Measurements from ENCODE around the gene TMEM109. TPM values are rescaled to one million over a fixed set of nuclear protein-coding genes. Genes with fewer than 3 reads are reported as not detected.

Gene TMEM109
- total RNA-seq, 1 donor from 2014 or later = 64.5 TPM

DNA sequence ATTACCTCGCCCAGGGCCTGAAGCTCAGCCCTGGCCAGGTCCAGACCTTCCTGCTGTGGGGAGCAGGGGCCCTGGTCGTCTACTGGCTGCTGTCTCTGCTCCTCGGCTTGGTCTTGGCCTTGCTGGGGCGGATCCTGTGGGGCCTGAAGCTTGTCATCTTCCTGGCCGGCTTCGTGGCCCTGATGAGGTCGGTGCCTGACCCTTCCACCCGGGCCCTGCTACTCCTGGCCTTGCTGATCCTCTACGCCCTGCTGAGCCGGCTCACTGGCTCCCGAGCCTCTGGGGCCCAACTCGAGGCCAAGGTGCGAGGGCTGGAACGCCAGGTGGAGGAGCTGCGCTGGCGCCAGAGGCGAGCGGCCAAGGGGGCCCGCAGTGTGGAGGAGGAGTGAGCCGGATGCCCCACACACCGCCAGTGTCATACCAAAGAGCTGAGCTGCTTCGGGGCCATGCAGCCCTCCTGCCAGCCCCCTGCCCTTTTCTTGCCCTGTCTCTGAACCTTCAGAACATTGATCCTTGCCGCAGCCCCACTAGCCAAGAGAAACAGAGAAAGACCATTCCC lies 7.9 kb downstream of the TMEM109 start:
- no peak for DNase-seq (ENCODE audit: low read depth)
- Histone ChIP-seq H3K36me3 (ENCODE audit: control insufficient read depth, insufficient read depth, low read length) (peaks cover 1% of the 10 kb centered on the region), H3K4me3 (ENCODE audit: low read depth, low read length) (no peak overlapping the region), H3K27me3 (ENCODE audit: control insufficient read depth, insufficient read depth, low read length) (no peaks in the 10 kb centered on the region)
- TF ChIP-seq, protein P1, sequence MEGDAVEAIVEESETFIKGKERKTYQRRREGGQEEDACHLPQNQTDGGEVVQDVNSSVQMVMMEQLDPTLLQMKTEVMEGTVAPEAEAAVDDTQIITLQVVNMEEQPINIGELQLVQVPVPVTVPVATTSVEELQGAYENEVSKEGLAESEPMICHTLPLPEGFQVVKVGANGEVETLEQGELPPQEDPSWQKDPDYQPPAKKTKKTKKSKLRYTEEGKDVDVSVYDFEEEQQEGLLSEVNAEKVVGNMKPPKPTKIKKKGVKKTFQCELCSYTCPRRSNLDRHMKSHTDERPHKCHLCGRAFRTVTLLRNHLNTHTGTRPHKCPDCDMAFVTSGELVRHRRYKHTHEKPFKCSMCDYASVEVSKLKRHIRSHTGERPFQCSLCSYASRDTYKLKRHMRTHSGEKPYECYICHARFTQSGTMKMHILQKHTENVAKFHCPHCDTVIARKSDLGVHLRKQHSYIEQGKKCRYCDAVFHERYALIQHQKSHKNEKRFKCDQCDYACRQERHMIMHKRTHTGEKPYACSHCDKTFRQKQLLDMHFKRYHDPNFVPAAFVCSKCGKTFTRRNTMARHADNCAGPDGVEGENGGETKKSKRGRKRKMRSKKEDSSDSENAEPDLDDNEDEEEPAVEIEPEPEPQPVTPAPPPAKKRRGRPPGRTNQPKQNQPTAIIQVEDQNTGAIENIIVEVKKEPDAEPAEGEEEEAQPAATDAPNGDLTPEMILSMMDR (IDR thresholded peaks at IDR 0.05; ENCODE audit: insufficient read depth, low read length, poor library complexity, severe bottlenecking) = no peak

DNA sequence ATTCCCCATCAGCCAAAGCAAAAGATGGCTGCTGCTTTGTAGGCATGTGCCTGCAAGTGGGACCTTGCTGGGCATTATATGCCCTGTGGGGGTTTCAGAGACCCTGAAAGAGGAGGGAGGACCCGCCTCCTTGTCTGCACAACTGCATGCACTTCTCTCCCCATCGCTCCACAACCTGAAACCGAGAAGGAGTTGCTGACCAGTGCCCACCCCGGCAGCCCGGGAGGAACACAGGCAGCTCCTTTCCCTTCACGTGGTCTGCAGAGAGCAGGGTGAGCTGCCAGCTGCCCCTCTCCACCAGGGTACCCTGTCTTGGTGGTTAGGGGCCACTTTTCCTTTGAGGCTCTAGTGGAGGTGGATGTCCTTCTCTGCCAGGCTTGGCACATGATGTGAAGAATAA lies 8.9 kb downstream of the TMEM109 start:
- peaks cover 1% of the 10 kb centered on the region for H3K36me3 ChIP-seq (ENCODE audit: control insufficient read depth, insufficient read depth, low read length)
- no peak overlapping the region for H3K4me3 ChIP-seq (ENCODE audit: low read depth, low read length)
- TF ChIP-seq, protein P1 (IDR thresholded peaks at IDR 0.05; ENCODE audit: insufficient read depth, low read length, poor library complexity, severe bottlenecking) = no peak

DNA sequence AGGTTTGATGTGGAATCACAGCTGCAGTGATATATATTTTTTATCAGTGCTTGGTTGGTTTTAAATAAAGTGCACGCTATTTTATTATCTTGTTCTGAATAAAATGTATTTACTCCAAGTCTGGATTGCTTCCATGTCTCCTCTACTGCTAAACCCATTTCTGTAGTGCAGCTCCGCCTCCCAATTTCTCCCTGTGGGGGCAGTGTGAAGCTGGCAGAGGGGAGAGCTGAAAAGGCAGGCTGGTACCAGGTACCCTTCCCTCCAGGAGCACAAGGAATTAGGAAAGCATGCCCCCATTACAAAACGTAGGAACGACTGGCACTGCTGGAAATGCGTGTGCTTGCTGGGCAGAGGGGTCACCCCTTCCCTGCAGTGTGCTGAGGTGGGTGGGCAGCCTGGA lies 9.4 kb downstream of the TMEM109 start:
- TF ChIP-seq, protein P1 (IDR thresholded peaks at IDR 0.05; ENCODE audit: insufficient read depth, low read length, poor library complexity, severe bottlenecking) = no peak
- no peak for DNase-seq (ENCODE audit: low read depth)
- H3K27me3 ChIP-seq (ENCODE audit: control insufficient read depth, insufficient read depth, low read length) = no peaks in the 10 kb centered on the region
- no peak overlapping the region for H3K4me3 ChIP-seq (ENCODE audit: low read depth, low read length)
- peaks cover 3% of the 10 kb centered on the region for H3K36me3 ChIP-seq (ENCODE audit: control insufficient read depth, insufficient read depth, low read length)

More for the DNA sequence above, 8.9 kb downstream of the TMEM109 start:
- DNase-seq (ENCODE audit: low read depth) = no peak
- H3K27me3 ChIP-seq (ENCODE audit: control insufficient read depth, insufficient read depth, low read length) = no peaks in the 10 kb centered on the region

DNA sequence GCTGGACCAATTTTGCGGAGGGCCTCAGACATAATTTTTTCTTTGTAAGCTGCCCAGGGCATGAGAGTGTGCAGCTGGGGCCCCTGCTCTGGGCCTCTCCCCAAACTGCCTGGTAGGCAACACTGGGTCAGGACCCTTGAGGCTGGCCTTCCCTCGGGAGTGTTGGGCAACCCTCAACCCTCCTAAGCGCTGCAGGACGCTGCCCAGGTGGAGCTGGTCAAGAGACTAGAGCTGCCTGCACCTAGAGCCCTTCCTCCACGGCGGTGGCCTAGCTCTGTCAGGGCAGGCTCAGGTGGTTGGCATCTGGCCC lies 9.8 kb downstream of the TMEM109 start:
- no peaks in the 10 kb centered on the region for H3K27me3 ChIP-seq (ENCODE audit: control insufficient read depth, insufficient read depth, low read length)
- DNase-seq (ENCODE audit: low read depth) = no peak
- no peak overlapping the region for H3K4me3 ChIP-seq (ENCODE audit: low read depth, low read length)
- peaks cover 4% of the 10 kb centered on the region for H3K36me3 ChIP-seq (ENCODE audit: control insufficient read depth, insufficient read depth, low read length)
- TF ChIP-seq, protein P1 (IDR thresholded peaks at IDR 0.05; ENCODE audit: insufficient read depth, low read length, poor library complexity, severe bottlenecking) = no peak

DNA sequence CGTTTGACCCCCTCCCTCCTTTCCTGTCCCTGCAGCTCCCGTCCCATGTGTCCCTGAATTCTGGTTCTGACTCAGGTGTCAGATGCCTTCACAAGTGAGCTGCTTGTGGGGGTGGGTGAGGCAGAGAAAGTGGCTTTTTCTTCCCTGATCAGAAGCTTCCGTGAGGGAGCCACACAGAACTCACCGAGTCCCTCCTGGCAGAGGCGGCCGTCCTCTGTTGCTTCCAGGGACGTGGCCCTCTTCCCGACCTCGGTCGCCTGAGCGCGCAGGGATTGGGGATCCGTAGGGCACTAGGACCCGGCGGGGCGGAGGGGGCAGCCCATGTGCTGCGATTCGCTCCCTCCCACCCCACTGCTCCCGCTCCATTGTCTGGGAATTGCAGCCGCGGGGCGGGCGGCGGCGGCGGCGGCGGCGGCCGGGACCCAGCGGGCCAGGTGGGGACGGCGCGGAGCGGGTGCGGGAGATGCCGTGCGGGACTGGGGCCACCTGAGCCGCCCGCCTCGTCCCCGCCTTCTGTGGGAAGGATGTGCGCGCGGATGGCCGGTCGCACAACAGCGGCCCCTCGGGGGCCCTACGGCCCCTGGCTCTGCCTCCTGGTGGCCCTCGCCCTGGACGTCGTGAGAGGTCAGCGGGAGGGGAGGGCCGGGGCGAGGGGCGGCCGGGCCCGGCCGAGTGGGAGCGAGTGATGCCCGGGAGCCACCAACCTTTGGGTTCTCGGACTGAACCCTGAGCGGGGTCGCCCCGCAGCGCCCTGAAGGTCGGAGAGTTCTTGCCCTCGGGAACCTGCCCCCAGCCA lies 10.3 kb downstream of the TMEM109 start, which contains the start of gene TMEM132A:
TMEM132A (plus strand) TSS at position 351 of the 796 bp plus-strand sequence; CDS start at position 525, 174 bp downstream.
- peak within 1 kb of the TSS; percentile 94 for H3K4me3 ChIP-seq (ENCODE audit: low read depth, low read length)
- TF ChIP-seq, protein P1 (IDR thresholded peaks at IDR 0.05; ENCODE audit: insufficient read depth, low read length, poor library complexity, severe bottlenecking) = no peak
- H3K36me3 ChIP-seq (ENCODE audit: control insufficient read depth, insufficient read depth, low read length) = peaks cover 7% of the 10 kb centered on the region
- H3K27me3 ChIP-seq (ENCODE audit: control insufficient read depth, insufficient read depth, low read length) = no peaks in the 10 kb centered on the region
- no peak for DNase-seq (ENCODE audit: low read depth)
